Loucy (cell line): Measurements from ENCODE around the gene PLEK.

ENCODE experiments used
- H2AFZ ChIP-seq: fragments of 200-600 bp; sonication (generic); 2 replicates; pipeline ENCODE4 v1.6.0; 2016; ENCODE audit warnings: antibody characterized with exemption, mild to moderate bottlenecking, low read length, moderate library complexity
- H3F3A ChIP-seq: fragments of 200-600 bp; 2 replicates; pipeline ENCODE4 v1.6.0; 2016; ENCODE audit warnings: antibody characterized with exemption, low read depth, mild to moderate bottlenecking
- H3K27me3 ChIP-seq: fragments of 200-600 bp; sonication (generic); 2 replicates; pipeline ENCODE4 v1.6.1; 2014; ENCODE audit warnings: low read length, mild to moderate bottlenecking; ENCODE audit not compliant: insufficient read depth, poor library complexity, severe bottlenecking
- H3K36me3 ChIP-seq: fragments of 200-600 bp; sonication (generic); 2 replicates; pipeline ENCODE4 v1.6.1; 2016; ENCODE audit warnings: low read length; ENCODE audit not compliant: insufficient read depth
- H3K4me1 ChIP-seq: fragments of 200-600 bp; sonication (generic); 2 replicates; pipeline ENCODE4 v1.5.1; 2014; ENCODE audit warnings: low read length, mild to moderate bottlenecking; ENCODE audit not compliant: insufficient read depth, poor library complexity, severe bottlenecking
- H3K4me2 ChIP-seq: fragments of 200-600 bp; sonication (generic); 2 replicates; pipeline ENCODE4 v1.6.0; 2014; ENCODE audit warnings: antibody characterized with exemption, low read length, low read depth, mild to moderate bottlenecking; ENCODE audit not compliant: poor library complexity, severe bottlenecking
- H3K4me3 ChIP-seq: fragments of 200-600 bp; sonication (generic); 2 replicates; pipeline ENCODE4 v1.5.1; 2014; ENCODE audit warnings: low read length, mild to moderate bottlenecking, mixed read lengths; ENCODE audit not compliant: poor library complexity, severe bottlenecking
- H3K79me2 ChIP-seq: fragments of 200-600 bp; sonication (generic); 2 replicates; pipeline ENCODE4 v1.6.1; 2014; ENCODE audit warnings: low read length; ENCODE audit not compliant: insufficient read depth
- H3K9ac ChIP-seq: fragments of 200-600 bp; sonication (generic); 2 replicates; pipeline ENCODE4 v1.6.0; 2014; ENCODE audit warnings: mild to moderate bottlenecking, low read depth, low read length, moderate library complexity; ENCODE audit not compliant: poor library complexity, severe bottlenecking
- H3K9me2 ChIP-seq: fragments of 200-600 bp; sonication (generic); replicated peaks from 2 replicates; pipeline ENCODE4 v1.6.1; 2016; ENCODE audit warnings: low read depth, low read length, mixed read lengths
- H3K9me3 ChIP-seq: fragments of 200-600 bp; sonication (generic); 2 replicates; pipeline ENCODE4 v1.6.1; 2014; ENCODE audit warnings: mild to moderate bottlenecking, antibody characterized with exemption, low read length, low read depth; ENCODE audit not compliant: insufficient read depth
- H4K20me1 ChIP-seq: fragments of 200-600 bp; sonication (generic); 2 replicates; pipeline ENCODE4 v1.6.0; 2014; ENCODE audit warnings: antibody characterized with exemption, low read length, mild to moderate bottlenecking; ENCODE audit not compliant: insufficient read depth, poor library complexity, severe bottlenecking
- EZH2phosphoT487 ChIP-seq: fragments of 200-600 bp; IDR thresholded peaks from 2 replicates; pipeline ENCODE4 v1.6.1; 2018; ENCODE audit warnings: antibody characterized with exemption, mild to moderate bottlenecking, moderate library complexity, borderline replicate concordance
- TF ChIP-seq, protein P1 (sequence below): fragments of 200-600 bp; sonication (generic); conservative IDR thresholded peaks from 2 replicates; pipeline ENCODE4 v1.5.1; 2014; ENCODE audit warnings: mild to moderate bottlenecking, antibody characterized with exemption, low read length

PLEK gene

GRCh38 chr2:68387408-68388350 is 22.6 kb downstream of the PLEK start:
- peak overlapping the region; percentile 61 for H3K4me3 ChIP-seq
- TF ChIP-seq, protein P1, sequence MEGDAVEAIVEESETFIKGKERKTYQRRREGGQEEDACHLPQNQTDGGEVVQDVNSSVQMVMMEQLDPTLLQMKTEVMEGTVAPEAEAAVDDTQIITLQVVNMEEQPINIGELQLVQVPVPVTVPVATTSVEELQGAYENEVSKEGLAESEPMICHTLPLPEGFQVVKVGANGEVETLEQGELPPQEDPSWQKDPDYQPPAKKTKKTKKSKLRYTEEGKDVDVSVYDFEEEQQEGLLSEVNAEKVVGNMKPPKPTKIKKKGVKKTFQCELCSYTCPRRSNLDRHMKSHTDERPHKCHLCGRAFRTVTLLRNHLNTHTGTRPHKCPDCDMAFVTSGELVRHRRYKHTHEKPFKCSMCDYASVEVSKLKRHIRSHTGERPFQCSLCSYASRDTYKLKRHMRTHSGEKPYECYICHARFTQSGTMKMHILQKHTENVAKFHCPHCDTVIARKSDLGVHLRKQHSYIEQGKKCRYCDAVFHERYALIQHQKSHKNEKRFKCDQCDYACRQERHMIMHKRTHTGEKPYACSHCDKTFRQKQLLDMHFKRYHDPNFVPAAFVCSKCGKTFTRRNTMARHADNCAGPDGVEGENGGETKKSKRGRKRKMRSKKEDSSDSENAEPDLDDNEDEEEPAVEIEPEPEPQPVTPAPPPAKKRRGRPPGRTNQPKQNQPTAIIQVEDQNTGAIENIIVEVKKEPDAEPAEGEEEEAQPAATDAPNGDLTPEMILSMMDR: 0 out of 2 replicates have a peak, but pooled peaks have one; percentile 11
- no peak for TF ChIP-seq EZH2phosphoT487
- H3K9me3 ChIP-seq: no peaks in the 10 kb centered on the region
- no peaks in the 10 kb centered on the region for H3K36me3 ChIP-seq
- peaks cover 64% of the 10 kb centered on the region for H3K4me1 ChIP-seq
- no peaks in the 10 kb centered on the region for H4K20me1 ChIP-seq
- H3K79me2 ChIP-seq: no peaks in the 10 kb centered on the region
- H3K9ac ChIP-seq: peak overlapping the region; percentile 38
- H3F3A ChIP-seq: 0 out of 2 replicates have a peak, but pooled peaks cover 2% of the 10 kb centered on the region
- no peaks in the 10 kb centered on the region for H3K9me2 ChIP-seq
- H3K4me2 ChIP-seq: peak overlapping the region; percentile 72
- H3K27me3 ChIP-seq: no peaks in the 10 kb centered on the region
- peak overlapping the region; percentile 88 for H2AFZ ChIP-seq

DNA sequence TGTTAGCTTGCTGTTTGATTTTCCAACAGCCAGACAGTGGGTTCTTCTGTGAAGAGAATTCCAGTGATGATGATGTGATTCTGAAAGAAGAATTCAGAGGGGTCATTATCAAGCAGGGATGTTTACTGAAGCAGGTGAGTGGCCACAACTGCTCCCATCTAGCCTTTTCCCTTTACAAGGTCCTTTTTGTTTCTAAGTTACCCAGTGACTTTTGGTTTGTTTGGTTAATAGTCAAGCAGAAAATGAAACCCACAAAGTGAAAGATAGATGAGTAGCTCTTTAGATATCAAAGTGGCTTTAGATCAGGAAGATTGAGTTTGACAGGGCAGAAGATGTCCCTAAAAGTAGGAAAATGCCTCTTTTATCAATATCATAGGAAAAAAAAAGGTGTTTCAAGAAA is 23.3 kb downstream of the PLEK start:
- Histone ChIP-seq H3K4me2 (peak overlapping the region; percentile 72), H3K27me3 (no peaks in the 10 kb centered on the region), H3K4me3 (peak overlapping the region; percentile 61), H2AFZ (peak overlapping the region; percentile 88), H3K79me2 (no peaks in the 10 kb centered on the region), H3K36me3 (no peaks in the 10 kb centered on the region), H3K9ac (peak overlapping the region; percentile 38), H3K9me3 (no peaks in the 10 kb centered on the region), H3F3A (0 out of 2 replicates have a peak, but pooled peaks cover 2% of the 10 kb centered on the region), H3K4me1 (peaks cover 64% of the 10 kb centered on the region), H4K20me1 (no peaks in the 10 kb centered on the region), H3K9me2 (no peaks in the 10 kb centered on the region)
- no peak for TF ChIP-seq EZH2phosphoT487
- TF ChIP-seq, protein P1: no peak

DNA sequence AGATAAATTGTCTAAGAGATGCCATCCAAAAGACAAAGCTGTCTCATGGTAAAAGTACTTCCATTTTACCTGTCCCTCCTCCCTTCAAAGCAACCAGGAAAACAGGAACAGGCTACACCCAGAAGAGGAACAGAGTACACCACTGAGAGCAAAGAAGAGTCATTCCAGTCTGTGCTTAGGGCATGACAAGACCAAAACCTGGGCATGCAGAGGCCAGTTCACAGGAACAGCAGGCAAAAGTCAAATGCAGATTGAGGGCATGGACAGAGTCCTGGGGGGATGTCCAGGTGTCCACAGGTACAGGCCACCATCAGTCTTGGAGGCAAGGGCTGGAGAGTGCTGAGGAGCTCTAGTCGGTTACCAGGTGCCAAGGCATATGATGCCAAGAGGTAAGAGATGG is 23.7 kb downstream of the PLEK start:
- TF ChIP-seq, protein P1: no peak
- no peak for TF ChIP-seq EZH2phosphoT487
- no peaks in the 10 kb centered on the region for H4K20me1 ChIP-seq
- H2AFZ ChIP-seq: no peak overlapping the region; the same call in 1 of the 2 replicates
- peak overlapping the region; percentile 72 for H3K4me2 ChIP-seq
- no peaks in the 10 kb centered on the region for H3K9me3 ChIP-seq
- peaks cover 64% of the 10 kb centered on the region for H3K4me1 ChIP-seq
- H3K9ac ChIP-seq: no peak overlapping the region
- H3K9me2 ChIP-seq: no peaks in the 10 kb centered on the region
- H3K36me3 ChIP-seq: no peaks in the 10 kb centered on the region
- H3K79me2 ChIP-seq: no peaks in the 10 kb centered on the region
- H3K4me3 ChIP-seq: peak overlapping the region; percentile 61
- H3K27me3 ChIP-seq: no peaks in the 10 kb centered on the region
- 0 out of 2 replicates have a peak, but pooled peaks cover 2% of the 10 kb centered on the region for H3F3A ChIP-seq
